Measurements from ENCODE around the gene ST8SIA2.

ST8SIA2 gene

DNA sequence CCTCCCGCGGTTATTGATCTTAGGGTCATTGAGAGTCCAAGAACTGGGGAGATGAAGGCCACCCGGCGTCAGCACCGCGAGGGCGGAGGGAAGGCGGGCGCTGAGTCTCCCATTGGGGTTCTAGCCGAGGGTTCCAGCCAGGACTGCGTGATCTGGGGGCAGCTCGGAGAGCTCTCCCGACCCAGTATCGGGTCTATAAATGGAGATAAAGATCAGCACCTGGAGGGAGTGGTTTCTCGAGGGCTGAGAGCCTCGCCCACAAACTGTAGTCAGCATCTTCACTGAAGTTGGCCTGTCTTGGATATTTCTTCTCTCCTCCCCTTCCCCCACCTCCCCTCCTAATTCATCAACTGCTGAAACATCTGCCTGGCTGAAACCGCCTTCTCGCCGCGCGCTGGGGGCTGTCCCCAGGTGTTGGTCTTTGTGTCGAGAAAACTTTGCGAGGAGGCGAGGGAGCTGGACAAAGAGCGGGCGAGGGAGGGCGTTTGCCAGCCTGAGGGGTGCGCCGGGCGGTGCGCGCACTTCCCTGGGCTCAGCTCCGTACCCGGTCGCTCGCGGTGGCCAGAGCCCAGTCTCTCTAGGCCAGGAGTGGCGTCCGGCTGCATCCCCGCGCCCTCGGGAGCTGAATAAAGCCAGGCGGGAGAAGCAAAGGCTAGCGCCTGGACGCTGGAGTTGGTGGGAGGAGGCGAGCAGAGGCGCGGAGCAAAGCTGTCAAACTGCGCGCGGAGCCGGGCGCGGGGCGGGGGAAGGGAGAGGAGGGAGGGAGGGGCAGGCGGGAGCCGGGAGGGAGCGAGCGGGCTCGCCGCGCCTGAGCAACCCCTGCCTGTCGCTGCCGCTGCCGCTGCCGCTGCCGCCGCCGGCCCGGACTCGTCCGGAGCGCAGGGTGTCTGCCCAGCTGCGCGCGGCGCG is at the start of gene ST8SIA2:
Gene ST8SIA2 (plus strand): TSS at position 811 of the 909 bp plus-strand sequence. CDS start 184 bp downstream, outside the sequence.
- no peak for DNase-seq

DNA sequence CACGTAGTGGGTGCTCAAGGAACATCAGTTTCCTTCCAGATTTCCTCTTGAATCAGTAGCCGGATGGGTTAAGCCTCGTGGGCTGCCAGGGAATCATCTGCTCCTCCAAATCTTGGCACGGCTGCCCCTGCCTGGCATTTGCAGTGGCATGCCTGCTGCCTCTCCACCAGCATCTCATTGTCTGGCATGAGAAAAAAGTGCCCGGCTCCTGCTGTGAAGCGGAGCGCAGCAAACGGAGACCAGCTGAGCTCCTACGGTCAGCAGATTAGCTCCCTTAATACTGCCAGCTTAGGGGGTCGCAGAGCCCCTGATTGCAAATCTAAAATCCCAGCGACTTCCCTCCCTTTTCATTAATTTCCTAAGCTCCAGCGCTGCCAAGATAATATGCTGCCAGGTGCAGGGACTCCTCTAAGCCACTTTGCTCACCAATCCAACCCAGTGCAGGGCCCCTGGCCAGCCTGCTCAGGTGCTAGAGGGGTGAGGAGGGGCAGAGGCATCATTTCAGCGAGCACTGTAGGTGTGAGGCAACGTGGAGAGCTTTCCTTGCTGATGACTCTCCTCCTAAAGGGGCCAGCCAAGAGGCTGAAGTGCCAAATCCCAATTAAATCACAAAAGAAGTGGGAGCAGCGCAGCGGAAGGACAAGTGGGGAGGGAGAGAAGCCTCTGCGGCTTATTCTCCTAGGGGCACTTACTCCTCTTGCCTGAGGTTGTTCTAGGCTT is 49.6 kb upstream of the ST8SIA2 start:
- DNase-seq = no peak

DNA sequence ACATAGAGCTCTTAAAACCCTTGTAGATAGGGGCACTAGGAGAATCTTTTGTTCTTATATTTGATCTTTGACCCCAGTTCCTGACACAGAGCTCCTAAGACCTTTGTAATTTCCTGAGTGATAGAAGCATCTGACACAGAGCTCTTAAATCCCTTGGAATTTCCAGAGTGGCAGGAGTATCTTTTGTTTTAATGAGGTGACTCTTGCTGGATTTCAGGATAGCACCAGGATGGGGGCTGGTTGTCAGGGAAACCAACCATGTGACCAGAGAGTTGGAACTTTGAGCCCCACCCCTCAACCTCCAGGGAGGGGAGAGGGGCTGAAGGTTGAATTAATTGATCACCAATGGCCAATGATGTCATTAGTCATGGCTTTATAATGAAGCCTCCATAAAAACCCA is 47.6 kb upstream of the ST8SIA2 start:
- DNase-seq = no peak

DNA sequence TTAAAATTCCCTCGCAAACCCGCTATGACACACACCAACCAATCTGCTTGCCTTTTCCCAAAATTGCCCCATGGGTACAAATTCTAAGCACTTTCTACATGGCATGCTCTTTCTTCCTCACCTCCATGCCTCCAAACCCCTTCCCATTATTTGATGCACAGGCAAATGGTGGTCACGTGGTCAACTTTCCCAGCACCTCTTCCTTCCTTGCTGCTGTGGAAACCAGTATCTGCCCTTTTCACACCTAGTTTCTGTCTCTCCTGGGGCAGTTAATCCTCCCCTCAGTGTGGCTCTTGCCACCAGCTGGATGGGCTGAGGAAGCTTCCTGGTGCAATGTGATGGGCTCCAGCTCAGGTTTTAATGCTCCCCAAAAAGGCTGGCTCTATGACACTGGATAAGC is 38.4 kb upstream of the ST8SIA2 start:
- no peak for DNase-seq

DNA sequence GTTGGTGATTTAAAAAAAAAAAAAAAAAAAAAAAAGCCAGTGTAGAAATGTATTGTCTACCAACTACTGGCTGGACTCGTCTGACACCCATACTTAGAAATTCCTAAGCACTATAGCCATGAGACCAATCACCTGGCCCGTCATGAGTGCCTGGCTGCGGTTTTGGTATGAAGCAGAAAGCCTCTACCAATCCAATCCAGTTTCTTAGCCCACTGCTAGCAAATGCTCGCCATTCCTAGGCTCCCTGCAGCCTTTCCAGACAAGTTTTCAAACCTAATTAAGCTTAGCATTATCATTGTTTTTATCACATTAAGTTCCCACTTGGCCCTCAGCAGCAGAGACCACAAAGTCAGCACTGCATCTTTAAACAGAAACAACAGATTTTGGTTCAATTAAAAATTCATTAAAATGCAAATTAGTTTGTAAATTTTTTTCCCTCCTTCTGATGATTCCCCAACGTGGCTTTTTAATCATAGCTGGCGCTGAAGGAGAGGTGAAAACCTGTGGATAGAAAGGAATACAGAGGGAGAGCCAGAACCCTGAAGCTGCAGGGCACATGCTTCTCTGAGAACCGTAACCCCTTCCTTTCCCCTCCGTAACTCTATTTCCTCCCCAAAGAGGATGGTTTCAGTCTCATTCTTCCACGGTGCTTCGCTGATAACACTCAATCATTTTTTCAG is 32.2 kb upstream of the ST8SIA2 start:
- DNase-seq = no peak

GRCh38 chr15:92362001-92362350 is 31.7 kb upstream of the ST8SIA2 start:
- DNase-seq = no peak

DNA sequence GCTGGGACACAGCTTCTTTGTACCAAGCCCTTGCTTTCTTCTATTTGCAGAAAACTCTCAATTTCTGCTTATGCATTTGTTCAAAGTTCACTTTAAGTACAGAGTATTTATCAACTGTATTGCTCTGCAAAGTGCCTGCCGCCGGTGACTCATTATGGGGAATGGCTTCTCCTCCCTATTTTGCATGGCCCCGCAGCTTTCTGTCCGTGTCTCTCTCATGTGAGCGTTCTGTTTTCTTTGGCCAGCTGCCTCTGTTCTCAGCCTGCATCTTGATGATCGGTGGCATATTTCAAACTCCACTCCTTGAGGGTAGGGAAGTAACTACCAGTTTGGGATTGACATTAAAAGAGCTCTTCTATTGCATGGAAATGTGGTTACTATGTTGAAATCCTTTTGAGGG is 28.6 kb upstream of the ST8SIA2 start:
- no peak for DNase-seq

- no peak for DNase-seq
Observed at GRCh38 chr15:92365906-92366305, 27.8 kb upstream of the ST8SIA2 start.

DNA sequence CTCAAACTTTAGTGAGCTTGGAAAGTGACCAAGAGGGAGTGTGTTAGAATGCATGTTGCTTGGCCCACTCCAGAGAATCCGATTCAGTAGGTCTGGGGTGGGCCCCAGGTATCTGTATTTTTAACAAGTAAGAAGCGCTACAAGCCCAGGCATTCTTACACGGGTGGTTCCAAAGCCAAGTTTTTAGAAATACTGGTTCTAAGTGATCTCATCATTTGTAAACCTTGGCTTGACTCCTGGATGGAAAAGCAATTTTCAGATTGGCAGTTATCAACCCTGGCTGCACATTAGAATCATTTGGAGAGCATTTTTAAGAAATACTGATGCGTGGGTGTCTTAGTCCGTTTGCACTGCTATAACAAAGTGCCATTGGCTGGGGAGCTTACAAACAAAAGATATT is 27.3 kb upstream of the ST8SIA2 start:
- no peak for DNase-seq

DNA sequence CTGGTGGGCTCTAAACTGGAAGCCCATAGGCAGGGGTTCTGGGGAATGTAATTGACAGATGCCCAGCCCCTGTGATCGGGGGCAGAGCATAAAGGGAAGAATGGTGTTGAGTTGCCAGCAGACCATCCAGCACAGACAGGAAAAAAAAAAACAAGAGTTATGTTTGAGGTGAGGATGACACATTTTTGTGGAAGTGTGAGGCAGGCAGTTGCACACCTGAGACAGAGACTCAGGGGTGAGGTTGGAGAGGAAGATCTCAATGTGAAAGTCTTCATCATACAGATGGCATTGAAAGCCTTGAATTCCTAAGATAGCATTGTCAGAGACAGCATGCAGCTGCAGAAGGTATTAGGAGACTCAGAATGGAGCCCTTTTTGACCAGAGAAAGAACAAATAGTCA is 18.6 kb upstream of the ST8SIA2 start:
- DNase-seq = no peak

- no peak for DNase-seq
Observed at GRCh38 chr15:92376109-92376508, 17.6 kb upstream of the ST8SIA2 start.

- peak; percentile 28 for DNase-seq
Observed at GRCh38 chr15:92377083-92377789, 16.4 kb upstream of the ST8SIA2 start.

- peak; percentile 15 for DNase-seq
Observed at GRCh38 chr15:92383519-92384324, 10.0 kb upstream of the ST8SIA2 start.

DNA sequence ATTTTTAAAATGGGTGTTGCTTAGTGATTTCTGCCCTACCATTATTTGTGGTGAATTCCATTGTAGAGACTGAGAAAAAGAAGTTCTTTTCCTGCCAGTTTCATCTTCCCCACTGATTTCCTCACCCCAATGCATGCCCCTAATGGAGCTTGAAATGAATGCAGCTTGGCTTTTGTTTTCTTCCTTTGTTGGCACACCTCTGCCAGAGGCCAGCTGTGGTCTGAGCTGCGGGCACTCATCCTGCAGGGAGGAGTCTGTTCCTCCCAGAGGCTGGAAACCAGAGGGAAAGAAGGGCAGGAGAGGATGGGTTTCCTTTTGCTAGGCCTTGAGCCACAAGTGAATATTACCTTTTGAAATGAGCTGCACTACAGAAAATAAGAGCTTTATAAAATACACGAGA is 9.3 kb upstream of the ST8SIA2 start:
- DNase-seq = no peak

- DNase-seq = no peak
Observed at GRCh38 chr15:92385096-92385495, 8.6 kb upstream of the ST8SIA2 start.

- peak; percentile 31 for DNase-seq
Observed at GRCh38 chr15:92391640-92392039, 2.0 kb upstream of the ST8SIA2 start.

DNA sequence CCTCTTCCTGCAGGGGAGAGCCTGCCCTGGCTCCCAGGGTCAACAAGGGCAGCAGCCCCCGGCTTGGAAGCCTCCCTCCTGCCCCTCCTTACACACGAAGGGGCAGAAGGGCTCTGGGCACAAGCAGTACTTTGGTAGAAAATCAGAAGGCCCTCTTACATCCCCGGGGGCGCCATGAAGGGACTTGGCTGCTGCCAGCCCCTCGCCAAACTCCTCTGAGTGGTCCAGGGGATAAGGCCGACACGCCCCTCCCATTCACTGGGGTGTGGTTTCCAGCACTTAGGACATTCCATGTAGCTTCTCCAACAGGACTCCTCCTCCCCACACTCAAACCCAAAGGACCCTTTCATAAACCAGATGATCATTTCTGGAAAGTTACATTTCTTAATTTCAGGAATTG is 1.2 kb upstream of the ST8SIA2 start:
- no peak for DNase-seq

DNA sequence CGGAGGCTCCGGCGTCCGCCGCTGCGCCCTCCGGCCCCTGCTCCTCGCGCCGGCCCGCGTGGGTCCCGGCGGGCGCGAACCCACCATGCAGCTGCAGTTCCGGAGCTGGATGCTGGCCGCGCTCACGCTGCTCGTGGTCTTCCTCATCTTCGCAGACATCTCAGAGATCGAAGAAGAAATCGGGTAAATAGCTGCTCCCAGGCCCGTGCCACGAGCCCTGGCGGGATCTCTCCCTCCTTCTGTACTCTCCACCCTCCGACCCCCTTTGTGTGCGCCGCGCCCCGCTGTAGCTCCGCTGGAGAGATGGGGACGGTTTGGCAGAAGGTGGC is 263 bp downstream of the ST8SIA2 start:
- DNase-seq = no peak

GRCh38 chr15:92394309-92395097 is 822 bp downstream of the ST8SIA2 start:
- DNase-seq = no peak

DNA sequence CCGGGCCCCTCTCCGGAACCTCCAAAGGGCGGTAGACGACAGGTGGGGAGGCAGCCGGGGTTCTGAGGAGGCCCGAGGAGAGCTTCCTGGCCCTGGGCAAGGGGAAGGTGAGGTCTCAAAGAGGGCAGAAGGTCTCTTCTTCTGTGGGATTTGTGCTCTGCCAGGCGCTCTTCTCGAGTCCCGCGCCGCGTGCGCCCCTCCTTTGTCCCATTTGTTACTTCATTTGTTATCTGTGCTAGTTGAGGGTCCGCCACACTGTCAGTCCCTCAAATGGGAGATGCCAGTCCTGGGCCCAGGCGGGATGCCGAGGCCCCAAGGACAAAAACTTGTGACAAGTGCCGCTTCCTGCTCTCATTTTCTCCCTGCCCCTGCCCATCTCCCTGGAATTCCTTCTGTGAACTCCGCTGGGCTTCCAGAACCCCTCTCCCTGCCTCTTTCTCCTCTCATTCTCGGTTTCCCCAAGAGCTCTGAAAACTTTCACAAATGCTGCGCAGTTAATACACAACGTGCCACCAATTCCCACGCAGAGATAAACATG is 1.5 kb downstream of the ST8SIA2 start:
- no peak for DNase-seq

DNA sequence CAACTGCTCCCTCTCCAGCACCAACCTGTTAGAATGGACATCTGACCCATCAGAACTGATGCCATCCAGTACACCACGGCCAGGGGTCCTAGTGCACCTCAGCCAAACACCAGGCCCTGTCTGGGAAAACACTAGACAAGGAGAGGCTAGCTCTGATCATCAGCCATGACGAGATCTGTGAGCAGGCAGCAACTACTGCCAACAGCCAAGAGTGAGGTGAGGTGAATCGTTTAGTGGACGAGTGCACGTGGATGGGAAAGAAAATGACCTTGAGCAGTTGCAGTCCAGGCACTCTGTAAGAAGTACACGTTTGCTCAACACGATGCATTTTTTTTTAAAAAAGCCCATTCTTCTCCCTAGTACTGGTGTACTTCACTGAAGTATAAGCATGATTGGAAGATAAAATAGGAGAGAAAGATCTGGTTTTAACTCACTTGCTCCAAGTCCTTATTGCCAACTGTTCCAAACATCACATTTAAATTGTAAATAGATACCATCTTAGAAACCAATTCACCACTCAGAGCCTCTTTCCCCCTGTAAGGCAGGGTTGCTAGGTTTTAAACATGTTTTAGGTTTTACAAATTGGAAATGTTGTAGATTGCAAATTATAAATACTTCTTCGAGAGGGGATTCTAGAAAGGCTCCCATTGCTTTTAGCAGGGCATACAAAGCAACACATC is 5.7 kb downstream of the ST8SIA2 start:
- no peak for DNase-seq

Measured in DMS53 (cell line).